ENCODE measurements around the gene MXD3. TPM values are rescaled to one million over a fixed set of nuclear protein-coding genes. Genes with fewer than 3 reads are reported as not detected.
A peak's percentile ranks its signal among the peaks of the same experiment; 100 is the strongest.
"Not testable (repeated sequence)": the region's sequence is repeated elsewhere in the genome, so short reads cannot be mapped to it uniquely, and the experiment has no call there.

Gene MXD3
- total RNA-seq, 2 experiments from 2014 or later, result 45.0 to 51.7 TPM

DNA sequence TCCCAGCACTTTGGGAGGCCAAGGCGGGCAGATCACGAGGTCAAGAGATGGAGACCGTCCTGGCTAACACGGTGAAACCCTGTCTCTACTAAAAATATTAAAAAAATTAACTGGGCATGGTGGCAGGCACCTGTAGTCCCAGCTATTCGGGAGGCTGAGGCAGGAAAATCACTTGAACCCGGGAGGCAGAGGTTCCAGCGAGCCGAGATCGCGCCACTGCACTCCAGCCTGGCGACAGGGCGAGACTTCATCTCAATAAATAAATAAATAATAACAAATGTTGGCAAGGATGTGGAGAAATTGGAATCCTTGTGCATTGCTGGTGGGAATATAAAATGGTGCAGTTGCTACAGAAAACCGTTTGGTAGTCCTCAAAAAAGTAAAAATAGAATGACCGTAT is 31.3 kb upstream of the MXD3 start:
- not testable (repeated sequence) for H3K9me3 Mint-ChIP-seq
- H3K4me1 Mint-ChIP-seq (ENCODE audit: low read depth), result peaks cover 33% of the 10 kb centered on the region

GRCh38 chr5:177339107-177339638 is 27.5 kb upstream of the MXD3 start:
- Mint-ChIP-seq H3K27ac (no peak overlapping the region), H3K4me1 (ENCODE audit: low read depth) (peaks cover 17% of the 10 kb centered on the region), H3K9me3 (no peaks in the 10 kb centered on the region), H3K4me3 (no peak overlapping the region), H3K27me3 (ENCODE audit: low read depth) (no peaks in the 10 kb centered on the region), H3K36me3 (ENCODE audit: low read depth) (peaks cover 23% of the 10 kb centered on the region)
- no peak for DNase-seq
- intact Hi-C loops (cut with micrococcal nuclease), result no loop called here
- CTCF ChIA-PET, result interaction anchor here (1.1 kb wide), 1 partner anchor 225 kb away, joined by 4 read pairs; no protein-coding TSS in a partner anchor

More for the DNA sequence above, 31.3 kb upstream of the MXD3 start:
- H3K27me3 Mint-ChIP-seq (ENCODE audit: low read depth); H3K4me3 Mint-ChIP-seq; intact Hi-C loops (cut with micrococcal nuclease); H3K27ac Mint-ChIP-seq; DNase-seq: not testable (repeated sequence)
- CTCF ChIA-PET, result interaction anchor here (1.3 to 1.5 kb wide), 2 partner anchors 39 to 229 kb away, joined by 4 to 6 read pairs; no protein-coding TSS in a partner anchor
- peaks cover 18% of the 10 kb centered on the region for H3K36me3 Mint-ChIP-seq (ENCODE audit: low read depth)

- DNase-seq, result no peak
- CTCF ChIA-PET, result interaction anchor here (1.1 kb wide), 1 partner anchor 225 kb away, joined by 4 read pairs; no protein-coding TSS in a partner anchor
- Mint-ChIP-seq H3K4me1 (ENCODE audit: low read depth) (peaks cover 15% of the 10 kb centered on the region), H3K36me3 (ENCODE audit: low read depth) (peaks cover 26% of the 10 kb centered on the region), H3K4me3 (no peak overlapping the region), H3K27ac (no peak overlapping the region), H3K27me3 (ENCODE audit: low read depth) (no peaks in the 10 kb centered on the region), H3K9me3 (no peaks in the 10 kb centered on the region)
- intact Hi-C loops (cut with micrococcal nuclease), result no loop called here
These were observed 26.8 kb upstream of the MXD3 start for GRCh38 chr5:177338251-177339106.

DNA sequence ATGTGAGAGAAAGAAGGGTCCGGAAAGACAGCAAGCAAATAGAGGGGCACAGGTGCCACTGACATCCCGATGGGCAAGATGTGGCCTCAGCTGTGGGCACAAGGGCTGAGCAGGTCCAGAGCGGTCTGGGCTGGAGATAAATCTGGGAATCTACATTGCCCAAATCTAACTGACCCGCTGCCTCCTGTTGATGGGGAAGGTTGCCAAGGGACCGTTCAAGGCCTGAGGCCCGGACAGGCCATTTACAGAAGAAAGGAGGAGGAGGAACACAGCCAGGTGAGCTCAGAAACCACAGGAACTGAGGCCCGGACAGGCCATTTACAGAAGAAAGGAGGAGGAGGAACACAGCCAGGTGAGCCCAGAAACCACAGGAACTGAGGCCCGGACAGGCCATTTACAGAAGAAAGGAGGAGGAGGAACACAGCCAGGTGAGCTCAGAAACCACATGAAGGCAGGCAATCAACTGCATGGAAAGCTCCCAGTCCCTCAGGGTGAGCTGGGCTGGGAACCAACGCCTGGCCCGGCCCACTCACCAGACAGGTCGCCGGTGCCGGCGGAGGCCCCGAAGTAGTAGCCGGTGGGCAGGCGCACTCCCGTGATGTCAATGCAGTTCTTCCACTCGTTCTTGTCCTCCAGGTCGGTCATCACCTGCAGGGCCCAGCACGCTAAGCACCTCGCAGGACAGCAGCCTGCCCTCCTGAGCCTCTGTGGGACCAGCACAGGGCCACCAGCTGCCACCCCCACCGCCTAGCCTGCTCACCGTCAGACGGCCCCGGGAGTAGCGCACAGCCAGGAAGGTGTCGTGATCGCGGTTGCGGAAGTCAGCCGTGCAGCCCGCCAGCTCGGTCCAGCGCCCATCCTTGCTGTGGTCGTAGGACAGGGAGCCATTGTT is 25.2 kb upstream of the MXD3 start:
- DNase-seq, result no peak
- Mint-ChIP-seq H3K27me3 (ENCODE audit: low read depth) (no peaks in the 10 kb centered on the region), H3K9me3 (no peaks in the 10 kb centered on the region), H3K36me3 (ENCODE audit: low read depth) (peaks cover 28% of the 10 kb centered on the region), H3K27ac (no peak overlapping the region), H3K4me3 (no peak overlapping the region), H3K4me1 (ENCODE audit: low read depth) (peaks cover 13% of the 10 kb centered on the region)
- CTCF ChIA-PET, result interaction anchor here (1.2 to 1.5 kb wide), 3 partner anchors 11 to 25 kb away, joined by 3 read pairs; no protein-coding TSS in a partner anchor
- intact Hi-C loops (cut with micrococcal nuclease), result no loop called here

DNA sequence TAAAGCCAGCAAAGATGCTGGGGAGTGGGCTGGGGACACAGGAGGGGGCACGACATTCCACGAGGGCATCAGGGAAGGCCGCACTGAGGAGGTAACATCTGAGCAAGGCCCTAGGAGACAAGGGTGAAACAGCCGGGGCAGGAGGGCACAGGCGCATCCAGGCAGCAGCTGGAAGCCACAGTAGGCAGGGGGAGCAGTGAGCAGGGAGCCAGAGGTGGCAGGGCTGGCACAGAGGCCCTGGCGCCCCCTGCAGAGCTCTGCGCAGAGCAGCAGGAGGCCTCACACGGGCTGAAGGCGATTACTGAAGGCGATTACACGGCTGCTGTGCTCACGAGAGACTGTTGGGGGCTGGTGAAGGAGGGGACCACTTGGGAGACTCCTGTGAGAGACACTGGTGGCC is 24.4 kb upstream of the MXD3 start:
- intact Hi-C loops (cut with micrococcal nuclease), result no loop called here
- Mint-ChIP-seq H3K27me3 (ENCODE audit: low read depth) (no peaks in the 10 kb centered on the region), H3K4me3 (no peak overlapping the region), H3K27ac (peak overlapping the region; percentile 16), H3K4me1 (ENCODE audit: low read depth) (peaks cover 11% of the 10 kb centered on the region), H3K36me3 (ENCODE audit: low read depth) (peaks cover 20% of the 10 kb centered on the region), H3K9me3 (no peaks in the 10 kb centered on the region)
- peak; percentile 55 for DNase-seq
- CTCF ChIA-PET, result interaction anchor here (1.1 to 1.5 kb wide), 4 partner anchors 12 to 24 kb away, joined by 3 read pairs; no protein-coding TSS in a partner anchor

- Mint-ChIP-seq H3K36me3 (ENCODE audit: low read depth) (peaks cover 23% of the 10 kb centered on the region), H3K4me1 (ENCODE audit: low read depth) (peaks cover 11% of the 10 kb centered on the region), H3K27ac (no peak overlapping the region), H3K4me3 (no peak overlapping the region), H3K27me3 (ENCODE audit: low read depth) (no peaks in the 10 kb centered on the region), H3K9me3 (no peaks in the 10 kb centered on the region)
- no peak for DNase-seq
- intact Hi-C loops (cut with micrococcal nuclease), result no loop called here
- CTCF ChIA-PET, result interaction anchor here (1.1 to 1.5 kb wide), 2 partner anchors 20 to 23 kb away, joined by 3 read pairs; no protein-coding TSS in a partner anchor
These were observed 24.0 kb upstream of the MXD3 start for GRCh38 chr5:177335701-177336065.

DNA sequence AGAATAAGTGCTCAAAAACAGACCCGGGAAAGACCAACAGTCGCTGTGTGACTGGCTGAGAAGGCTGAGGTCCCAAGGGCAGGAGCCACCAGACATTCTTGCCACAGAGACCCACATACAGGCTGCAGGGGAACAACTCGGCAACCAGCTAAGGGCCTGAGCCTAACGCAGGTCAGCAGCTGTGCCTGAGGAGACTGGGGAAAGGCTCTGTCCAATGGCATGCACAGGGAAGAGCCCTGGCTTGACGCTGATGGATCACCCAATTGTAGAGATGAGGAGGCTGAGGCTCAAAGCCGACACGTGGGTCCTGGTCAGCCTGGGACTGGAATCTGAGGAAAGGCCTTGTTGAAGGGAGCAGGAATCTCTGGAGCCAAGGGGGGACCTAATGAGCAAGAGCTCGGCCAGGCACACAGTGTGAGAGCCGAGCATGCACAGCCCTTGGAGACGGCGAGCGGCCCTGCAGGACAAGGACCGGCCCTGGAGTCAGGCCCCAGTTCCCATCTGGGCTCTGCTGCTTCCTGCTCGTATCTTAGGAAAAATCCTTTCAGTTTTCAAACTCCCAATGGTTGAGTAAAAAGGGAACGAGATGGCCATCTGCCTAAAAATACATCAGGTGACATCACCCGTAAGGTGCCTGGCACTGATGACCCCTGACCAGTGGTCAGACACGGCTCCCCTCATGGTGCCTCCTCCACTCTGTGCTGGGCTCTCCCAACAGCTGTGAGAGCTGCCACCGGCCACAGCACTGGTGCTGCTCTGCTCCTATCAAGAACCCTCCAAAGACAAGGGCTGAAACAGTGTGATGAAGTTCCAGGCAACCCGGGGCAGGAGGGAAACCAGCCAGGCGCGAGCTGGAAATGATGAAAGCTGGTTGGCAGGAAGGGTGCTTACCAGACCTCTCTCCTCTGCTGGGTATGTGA is 23.3 kb upstream of the MXD3 start:
- Mint-ChIP-seq H3K4me1 (ENCODE audit: low read depth) (peaks cover 7% of the 10 kb centered on the region), H3K27ac (no peak overlapping the region), H3K9me3 (no peaks in the 10 kb centered on the region), H3K27me3 (ENCODE audit: low read depth) (no peaks in the 10 kb centered on the region), H3K36me3 (ENCODE audit: low read depth) (peaks cover 23% of the 10 kb centered on the region), H3K4me3 (no peak overlapping the region)
- intact Hi-C loops (cut with micrococcal nuclease), result no loop called here
- CTCF ChIA-PET, result interaction anchor here (0.6 to 1.5 kb wide), 4 partner anchors 16 to 140 kb away, joined by 3 read pairs; no protein-coding TSS in a partner anchor
- no peak for DNase-seq

DNA sequence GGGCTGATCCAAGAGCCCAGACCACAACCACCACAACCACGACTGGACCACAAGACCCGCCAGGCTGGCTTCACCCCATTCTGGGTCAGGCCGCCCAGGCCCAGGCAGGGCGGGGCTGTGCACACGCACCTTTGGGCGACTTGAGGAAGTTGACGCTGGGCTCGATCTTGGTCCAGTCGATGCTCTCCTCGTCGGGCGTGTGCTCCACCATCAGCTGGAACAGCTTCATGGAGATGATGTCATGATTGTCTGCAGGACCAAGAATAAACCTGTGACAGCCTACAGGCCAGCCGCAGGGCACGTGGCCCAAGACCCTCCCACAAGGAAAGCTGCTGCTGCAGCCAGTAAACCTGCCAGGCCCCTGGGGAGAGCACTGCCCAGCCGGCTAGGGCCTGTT is 22.5 kb upstream of the MXD3 start:
- Mint-ChIP-seq H3K4me3 (no peak overlapping the region), H3K27ac (no peak overlapping the region), H3K36me3 (ENCODE audit: low read depth) (peaks cover 22% of the 10 kb centered on the region), H3K4me1 (ENCODE audit: low read depth) (no peaks in the 10 kb centered on the region), H3K9me3 (no peaks in the 10 kb centered on the region), H3K27me3 (ENCODE audit: low read depth) (no peaks in the 10 kb centered on the region)
- intact Hi-C loops (cut with micrococcal nuclease), result no loop called here
- CTCF ChIA-PET, result interaction anchor here (0.6 to 1.3 kb wide), 4 partner anchors 12 to 139 kb away, joined by 3 to 4 read pairs (median 3); no protein-coding TSS in a partner anchor
- DNase-seq, result no peak

GRCh38 chr5:177333420-177334154 is 21.9 kb upstream of the MXD3 start:
- Mint-ChIP-seq H3K36me3 (ENCODE audit: low read depth) (peaks cover 22% of the 10 kb centered on the region), H3K9me3 (no peaks in the 10 kb centered on the region), H3K27me3 (ENCODE audit: low read depth) (no peaks in the 10 kb centered on the region), H3K4me3 (no peak overlapping the region), H3K27ac (no peak overlapping the region), H3K4me1 (ENCODE audit: low read depth) (no peaks in the 10 kb centered on the region)
- DNase-seq, result no peak
- CTCF ChIA-PET, result interaction anchor here (0.7 to 1.3 kb wide), 3 partner anchors 12 to 36 kb away, joined by 3 to 4 read pairs (median 3); no protein-coding TSS in a partner anchor
- intact Hi-C loops (cut with micrococcal nuclease), result no loop called here

- H3K27ac Mint-ChIP-seq, result no peak overlapping the region
- H3K36me3 Mint-ChIP-seq (ENCODE audit: low read depth), result peaks cover 22% of the 10 kb centered on the region
- DNase-seq, result no peak
- CTCF ChIA-PET, result no interaction called here
- intact Hi-C loops (cut with micrococcal nuclease), result no loop called here
- no peaks in the 10 kb centered on the region for H3K27me3 Mint-ChIP-seq (ENCODE audit: low read depth)
- no peak overlapping the region for H3K4me3 Mint-ChIP-seq
- no peaks in the 10 kb centered on the region for H3K9me3 Mint-ChIP-seq
- peaks cover under 1% of the 10 kb centered on the region for H3K4me1 Mint-ChIP-seq (ENCODE audit: low read depth)
These were observed 21.2 kb upstream of the MXD3 start for GRCh38 chr5:177332896-177333260.
